Adrenal gland (tissue), 12 donors: ENCODE data around the gene NHLH1. TPM values are rescaled to one million over a fixed set of nuclear protein-coding genes. Genes with fewer than 3 reads are reported as not detected.
A peak's percentile ranks its signal among the peaks of the same experiment; 100 is the strongest.

Experiments used
- DNase-seq, 7 donors: peaks; one replicate each; pipeline ENCODE4 v3.0.0-alpha.2; 2019 to 2020
- H3K27ac ChIP-seq, 5 donors: fragments of 200-600 bp; sonication (generic) in 4 of 5; 1 replicate in 3 of 5; 2 replicates in 2 of 5; pipeline versions ENCODE4 v1.5.1 to v1.8.0; 2016 to 2020; ENCODE audit warnings: mild to moderate bottlenecking in 1 of 5
- H3K27me3 ChIP-seq: fragments of 200-600 bp; 2 replicates; pipeline ENCODE4 v1.8.0; 2021
- H3K36me3 ChIP-seq, 2 donors: fragments of 200-600 bp; replicated peaks in 1 of 2; 1 replicate in 1 of 2; 2 replicates in 1 of 2; pipeline versions ENCODE4 v1.5.1 to v1.8.0; 2018 to 2022
- H3K4me1 ChIP-seq, 2 donors: fragments of 200-600 bp; replicated peaks in 1 of 2; 1 replicate in 1 of 2; 2 replicates in 1 of 2; pipeline versions ENCODE4 v1.5.1 to v1.8.0; 2018 to 2021
- H3K4me3 ChIP-seq, 4 donors: fragments of 200-600 bp; sonication (generic) in 3 of 4; one replicate each; pipeline ENCODE4 v1.5.1; 2016 to 2018
- H3K9me3 ChIP-seq, 3 donors: fragments of 200-600 bp; sonication (generic) in 1 of 3; replicated peaks in 1 of 3; 1 replicate in 2 of 3; 2 replicates in 1 of 3; pipeline versions ENCODE4 v1.5.1 to v1.8.0; 2016 to 2021
- CTCF ChIP-seq, 6 experiments: fragments of 450-650 bp in 4 of 6; fragments of 200-600 bp in 2 of 6; sonication (generic) in 1 of 6; IDR thresholded peaks; 1 replicate in 5 of 6; 2 replicates in 1 of 6; pipeline versions ENCODE4 v1.5.1 to v1.8.0; 2016 to 2021; ENCODE audit warnings: antibody characterized with exemption in 6 of 6, mild to moderate bottlenecking in 2 of 6, moderate library complexity in 1 of 6
- POLR2A ChIP-seq, 2 donors: fragments of 450-650 bp; IDR thresholded peaks; one replicate each; pipeline ENCODE4 v1.6.1; 2017; ENCODE audit warnings: antibody characterized with exemption in 2 of 2, mild to moderate bottlenecking in 2 of 2, moderate library complexity in 1 of 2
- whole genome bisulfite sequencing, 4 donors: extraction: QIAGEN DNeasy Blood & Tissue Kit in 2 of 4; methylation state at CpG; one replicate each; pipeline versions ENCODE4 v1.1.5 to v1.1.7; 2013 to 2017; 5-methylcytosine and 5-hydroxymethylcytosine counted together
- intact Hi-C, 2 donors: fragments of 100-400 bp; cut with DNase I; formaldehyde crosslinking; loops; one replicate each; pipeline versions ENCODE4 v1.14.1 to v1.15.0; 2022 to 2023
- polyA plus RNA-seq, 3 donors: library from polyadenylated mRNA; stranded (reverse); fragments of 200-250 nt in 2 of 3; fragments of 350-450 nt in 1 of 3; fragmentation: Illumina TruSeq in 1 of 3; extraction: RNeasy Lipid Tissue Mini Kit (QIAGEN cat#74804) in 1 of 3; gene quantifications; one replicate each; pipeline ENCODE4 v1.2.3, GENCODE V29; 2013 to 2014
- total RNA-seq, 9 donors: library from RNA; depleted of rRNA in 4 of 9; stranded (reverse); fragments of >200 nt in 4 of 9; fragments of 120-200 nt in 1 of 9; fragmentation: NEBNext Ultra II Directional in 1 of 9; extraction: Animal tissue kit (Norgen Biotek cat#: 25700) in 1 of 9; gene quantifications; one replicate each; pipeline versions ENCODE4 v1.1.0 to v1.2.4, GENCODE V29; 2013 to 2023
- donor health status: healthy with polysubstance abuse.
- donor health status: Bipolar disorder and iron deficiency.
- donor health status: DM: yes; HTN: yes; CAD: no.
- donor health status: DM: no; HTN: no; CAD: no.
- donor health status: DM: no; HTN: no; CAD: no.
- donor health status: DM: yes; HTN: yes; CAD: no.

Gene NHLH1
- total and polyA plus RNA-seq, 12 donors, result 0.16 to 0.46 (median 0.24) TPM; not detected in 7

- intact Hi-C loops, result no loop called here
- H3K36me3 ChIP-seq, result peaks cover 0 to 48% of the 10 kb centered on the region in 2 donors
- TF ChIP-seq POLR2A (IDR thresholded peaks at IDR 0.05) (no peak), CTCF (IDR thresholded peaks at IDR 0.05) (no peak)
- WGBS, 4 donors, result 36 to 43% (median 38%) methylated on average over 3 of the region's 3 CpGs
- H3K4me1 ChIP-seq, result peaks cover 9 to 39% of the 10 kb centered on the region in 2 donors
- H3K27ac ChIP-seq, result peak overlapping the region in 1 of 5 donors; percentile 11
- no peaks in the 10 kb centered on the region for H3K9me3 ChIP-seq
- H3K4me3 ChIP-seq, result no peak overlapping the region
- no peak for DNase-seq
- H3K27me3 ChIP-seq, result no peaks in the 10 kb centered on the region
These were observed 26.7 kb upstream of the NHLH1 start for GRCh38 chr1:160340146-160340545.

DNA sequence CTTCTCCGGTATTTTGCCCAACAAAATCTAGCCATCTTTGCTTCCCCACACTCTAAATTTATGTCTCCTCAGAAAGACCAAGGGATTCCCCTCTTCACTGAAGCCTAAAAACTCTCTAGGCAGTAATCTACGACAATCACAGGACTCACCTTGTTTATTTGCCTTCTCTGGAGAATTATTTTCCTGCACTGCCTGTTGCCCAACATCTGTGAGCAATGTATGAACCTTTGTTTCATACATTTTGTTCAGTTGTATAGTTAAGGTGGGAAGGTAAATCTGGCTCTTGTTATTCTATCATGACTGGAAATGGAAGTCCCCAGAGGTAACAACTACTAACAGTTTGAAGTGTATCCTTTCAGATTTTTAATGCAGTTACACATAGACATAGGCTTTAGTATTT lies 26.0 kb upstream of the NHLH1 start:
- Histone ChIP-seq H3K4me3 (no peak overlapping the region), H3K36me3 (peaks cover 0 to 41% of the 10 kb centered on the region in 2 donors)
- intact Hi-C loops, result no loop called here

DNA sequence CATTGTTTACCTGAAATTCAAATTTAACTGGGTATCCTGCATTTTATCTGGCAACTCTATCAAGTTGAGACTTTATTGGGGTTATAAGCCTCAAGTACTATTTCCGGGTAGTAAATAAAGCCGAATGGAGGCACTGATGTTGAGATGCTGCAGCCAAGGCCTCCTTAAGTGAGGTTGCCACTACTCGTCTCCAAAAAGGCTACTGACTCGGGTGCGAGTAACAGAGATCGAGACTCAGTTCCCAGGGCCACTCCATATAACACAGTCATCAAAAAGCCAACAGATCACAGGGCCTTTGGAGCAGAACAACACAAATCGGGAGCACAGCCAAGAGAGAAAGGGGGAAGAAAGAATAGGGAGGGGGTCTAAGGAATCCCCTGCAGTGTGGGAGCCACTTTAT lies 24.3 kb upstream of the NHLH1 start:
- H3K27ac ChIP-seq, result peak overlapping the region; percentile 63 to 93 (median 83)
- peaks cover 0 to 32% of the 10 kb centered on the region in 2 donors for H3K36me3 ChIP-seq
- 0% methylated on average over 7 of the region's 7 CpGs for WGBS, 4 donors
- TF ChIP-seq CTCF (IDR thresholded peaks at IDR 0.05) (no peak), POLR2A (IDR thresholded peaks at IDR 0.05) (no peak)
- intact Hi-C loops, result no loop called here
- no peaks in the 10 kb centered on the region for H3K27me3 ChIP-seq
- peaks cover 9 to 39% of the 10 kb centered on the region in 2 donors for H3K4me1 ChIP-seq
- no peaks in the 10 kb centered on the region for H3K9me3 ChIP-seq
- H3K4me3 ChIP-seq, result peak overlapping the region; percentile 59 to 96 (median 82)
- peak in 4 of 7 donors; percentile 14 to 29 (median 19) for DNase-seq

More for the DNA sequence above, 26.0 kb upstream of the NHLH1 start:
- 76 to 85% (median 80%) methylated on average over 2 of the region's 2 CpGs for WGBS, 4 donors
- no peak for DNase-seq
- Histone ChIP-seq H3K9me3 (no peaks in the 10 kb centered on the region), H3K27ac (peak overlapping the region in 1 of 5 donors; percentile 11), H3K27me3 (no peaks in the 10 kb centered on the region), H3K4me1 (peaks cover 9 to 39% of the 10 kb centered on the region in 2 donors)
- TF ChIP-seq CTCF (IDR thresholded peaks at IDR 0.05) (no peak), POLR2A (IDR thresholded peaks at IDR 0.05) (no peak)

DNA sequence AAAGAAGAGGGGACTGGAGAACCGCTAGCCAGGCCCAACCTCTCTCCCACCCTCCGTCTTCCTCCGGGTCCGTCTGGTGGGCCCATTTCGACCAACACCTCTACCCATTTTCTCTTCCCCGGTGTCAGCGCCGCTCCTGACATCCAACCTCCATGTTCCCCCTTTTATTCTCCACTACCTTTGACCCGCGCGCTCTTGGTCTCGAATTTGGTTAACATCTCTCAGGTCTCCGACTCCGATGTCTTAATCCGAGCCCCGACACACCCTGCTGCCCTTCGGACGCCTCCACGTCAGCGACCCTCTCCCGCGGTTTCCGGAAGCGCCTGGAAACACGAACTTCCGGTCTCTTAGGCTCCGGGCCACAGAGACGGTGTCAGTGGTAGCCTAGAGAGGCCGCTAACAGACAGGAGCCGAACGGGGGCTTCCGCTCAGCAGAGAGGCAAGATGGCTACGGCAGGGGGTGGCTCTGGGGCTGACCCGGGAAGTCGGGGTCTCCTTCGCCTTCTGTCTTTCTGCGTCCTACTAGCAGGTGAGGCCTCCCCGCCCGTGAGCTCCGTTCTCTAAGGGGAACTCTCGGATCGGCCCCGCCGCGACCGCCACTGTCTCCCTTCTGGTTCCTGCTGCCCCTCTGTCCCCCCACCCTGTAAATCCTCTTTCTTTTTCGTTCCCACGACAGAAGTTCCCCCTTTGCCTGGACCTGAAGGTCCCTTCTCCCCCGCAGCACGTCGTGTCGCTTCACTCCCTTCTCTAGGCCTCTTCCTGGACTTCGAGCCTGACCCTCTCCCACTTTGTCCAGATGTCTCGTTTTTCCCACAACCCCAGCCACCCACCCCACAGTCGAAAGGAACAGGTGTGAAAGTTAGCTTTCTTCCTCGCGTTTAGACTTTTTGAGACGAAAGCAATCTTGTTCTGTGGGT lies 23.7 kb upstream of the NHLH1 start, which contains the start of the genes COPA and NCSTN:
COPA (minus strand) TSS at position 298 of the 917 bp plus-strand sequence; CDS start at position 218, 80 bp downstream.
NCSTN (plus strand) TSS at position 431 of the 917 bp plus-strand sequence; CDS start at position 445, 14 bp downstream.
- peak; percentile 90 to 91 for TF ChIP-seq POLR2A (IDR thresholded peaks at IDR 0.05)
- no peak for TF ChIP-seq CTCF (IDR thresholded peaks at IDR 0.05)
- Histone ChIP-seq H3K9me3 (no peaks in the 10 kb centered on the region), H3K4me1 (peaks cover 9 to 39% of the 10 kb centered on the region in 2 donors), H3K36me3 (peaks cover 0 to 32% of the 10 kb centered on the region in 2 donors), H3K27ac (peak within 1 kb of the TSS; percentile 63 to 93 (median 83)), H3K27me3 (no peaks in the 10 kb centered on the region), H3K4me3 (peak within 1 kb of the TSS; percentile 59 to 96 (median 82))
- intact Hi-C loops, result no loop called here
- DNase-seq, result peak; percentile 91 to 96 (median 94)
- 0% methylated on average over 42 to 58 of the region's 58 CpGs for WGBS, 4 donors
